Uterus (tissue), 2 donors: ENCODE data around the gene CLNK.

Source experiments
- POLR2A ChIP-seq, 2 donors: fragments of 450-650 bp; IDR thresholded peaks; one replicate each; pipeline ENCODE4 v1.6.1; 2016; ENCODE audit warnings: antibody characterized with exemption in 2 of 2, mild to moderate bottlenecking in 1 of 2, moderate library complexity in 1 of 2
- TF ChIP-seq, protein P1 (sequence below), 4 experiments: fragments of 200-600 bp in 2 of 4; fragments of 450-650 bp in 2 of 4; sonication (generic) in 2 of 4; IDR thresholded peaks; one replicate each; pipeline ENCODE4 v1.5.1; 2016 to 2019; ENCODE audit warnings: antibody characterized with exemption in 4 of 4, mild to moderate bottlenecking in 2 of 4, moderate library complexity in 1 of 4

DNA sequence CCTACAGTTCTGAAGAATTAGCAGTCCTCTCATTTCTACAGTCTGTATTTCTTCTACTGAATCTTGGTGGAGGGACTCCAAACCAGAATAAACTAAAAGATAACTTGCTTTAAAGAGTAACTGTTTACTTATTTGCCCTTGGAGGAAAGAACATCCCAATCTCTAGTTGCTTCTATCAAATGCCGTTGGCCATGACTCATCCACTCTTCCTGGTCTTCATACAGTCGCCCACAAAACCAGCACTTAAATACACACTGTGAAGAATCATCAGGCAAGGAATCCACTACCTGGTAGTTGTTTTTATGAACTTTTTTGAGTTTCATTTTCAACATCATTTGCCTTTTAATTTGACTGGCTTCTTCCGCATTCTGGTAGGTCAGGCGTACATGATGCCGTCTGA, 241.6 kb downstream of the CLNK start:
- TF ChIP-seq, protein P1, sequence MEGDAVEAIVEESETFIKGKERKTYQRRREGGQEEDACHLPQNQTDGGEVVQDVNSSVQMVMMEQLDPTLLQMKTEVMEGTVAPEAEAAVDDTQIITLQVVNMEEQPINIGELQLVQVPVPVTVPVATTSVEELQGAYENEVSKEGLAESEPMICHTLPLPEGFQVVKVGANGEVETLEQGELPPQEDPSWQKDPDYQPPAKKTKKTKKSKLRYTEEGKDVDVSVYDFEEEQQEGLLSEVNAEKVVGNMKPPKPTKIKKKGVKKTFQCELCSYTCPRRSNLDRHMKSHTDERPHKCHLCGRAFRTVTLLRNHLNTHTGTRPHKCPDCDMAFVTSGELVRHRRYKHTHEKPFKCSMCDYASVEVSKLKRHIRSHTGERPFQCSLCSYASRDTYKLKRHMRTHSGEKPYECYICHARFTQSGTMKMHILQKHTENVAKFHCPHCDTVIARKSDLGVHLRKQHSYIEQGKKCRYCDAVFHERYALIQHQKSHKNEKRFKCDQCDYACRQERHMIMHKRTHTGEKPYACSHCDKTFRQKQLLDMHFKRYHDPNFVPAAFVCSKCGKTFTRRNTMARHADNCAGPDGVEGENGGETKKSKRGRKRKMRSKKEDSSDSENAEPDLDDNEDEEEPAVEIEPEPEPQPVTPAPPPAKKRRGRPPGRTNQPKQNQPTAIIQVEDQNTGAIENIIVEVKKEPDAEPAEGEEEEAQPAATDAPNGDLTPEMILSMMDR (IDR thresholded peaks at IDR 0.05), result no peak
- TF ChIP-seq POLR2A (IDR thresholded peaks at IDR 0.05), result no peak
